CD4-positive, alpha-beta T cell treated with Interleukin-17A for 1 hour (primary cell): ENCODE results near the gene ZNF692.

ENCODE experiments used
- DNase-seq: peaks from one replicate; pipeline ENCODE4 v3.0.0-alpha.2; 2020

Gene ZNF692

DNA sequence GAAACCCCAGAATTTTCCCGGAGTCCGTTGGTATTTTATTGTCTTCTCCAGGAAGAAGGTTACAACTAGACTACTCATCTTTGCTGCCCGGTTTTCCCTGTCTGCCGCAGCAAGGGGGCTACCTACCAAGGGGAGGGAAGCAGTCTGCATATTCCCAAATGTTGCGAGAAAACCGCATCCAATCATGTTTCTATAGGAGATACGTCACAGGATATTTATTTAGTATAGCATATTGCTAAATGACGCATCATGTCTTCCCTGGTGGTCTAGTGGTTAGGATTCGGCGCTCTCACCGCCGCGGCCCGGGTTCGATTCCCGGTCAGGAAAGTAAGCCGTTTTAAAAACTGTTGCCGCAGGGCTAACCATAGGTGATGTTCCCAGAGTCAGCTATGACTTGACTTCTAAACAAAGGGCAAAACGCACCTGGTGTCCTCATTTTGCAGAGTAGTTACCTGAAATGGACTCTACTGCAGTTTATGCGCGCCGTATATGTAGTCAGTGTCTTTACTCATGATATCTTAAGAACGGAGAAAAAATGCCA is 15.2 kb upstream of the ZNF692 start:
- DNase-seq, result peak; percentile 92

DNA sequence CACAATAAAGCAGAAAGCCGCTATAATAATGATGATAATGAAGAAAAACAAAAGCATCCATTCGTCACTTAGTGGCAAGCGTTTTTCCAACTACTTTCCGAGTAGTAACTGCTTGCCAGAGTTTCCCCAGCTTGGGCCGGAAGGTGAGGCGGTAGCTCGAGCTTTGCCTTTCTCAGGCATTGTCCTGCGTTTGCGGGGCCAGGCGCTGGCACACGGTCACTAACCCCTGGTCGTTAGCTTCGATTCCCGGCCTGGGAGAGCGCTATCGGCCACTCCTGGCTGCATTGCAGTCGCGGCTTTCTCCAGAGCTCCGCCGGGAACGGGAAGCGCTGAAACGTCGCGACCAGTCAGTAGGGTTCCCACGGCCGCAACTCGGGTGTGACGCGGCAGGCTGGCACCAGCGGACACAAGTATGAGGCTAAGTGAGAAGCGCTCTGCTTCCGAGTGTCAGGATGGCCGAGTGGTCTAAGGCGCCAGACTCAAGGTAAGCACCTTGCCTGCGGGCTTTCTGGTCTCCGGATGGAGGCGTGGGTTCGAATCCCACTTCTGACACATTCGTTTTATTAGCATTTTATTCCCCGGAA is 14.6 kb upstream of the ZNF692 start:
- peak; percentile 95 for DNase-seq

DNA sequence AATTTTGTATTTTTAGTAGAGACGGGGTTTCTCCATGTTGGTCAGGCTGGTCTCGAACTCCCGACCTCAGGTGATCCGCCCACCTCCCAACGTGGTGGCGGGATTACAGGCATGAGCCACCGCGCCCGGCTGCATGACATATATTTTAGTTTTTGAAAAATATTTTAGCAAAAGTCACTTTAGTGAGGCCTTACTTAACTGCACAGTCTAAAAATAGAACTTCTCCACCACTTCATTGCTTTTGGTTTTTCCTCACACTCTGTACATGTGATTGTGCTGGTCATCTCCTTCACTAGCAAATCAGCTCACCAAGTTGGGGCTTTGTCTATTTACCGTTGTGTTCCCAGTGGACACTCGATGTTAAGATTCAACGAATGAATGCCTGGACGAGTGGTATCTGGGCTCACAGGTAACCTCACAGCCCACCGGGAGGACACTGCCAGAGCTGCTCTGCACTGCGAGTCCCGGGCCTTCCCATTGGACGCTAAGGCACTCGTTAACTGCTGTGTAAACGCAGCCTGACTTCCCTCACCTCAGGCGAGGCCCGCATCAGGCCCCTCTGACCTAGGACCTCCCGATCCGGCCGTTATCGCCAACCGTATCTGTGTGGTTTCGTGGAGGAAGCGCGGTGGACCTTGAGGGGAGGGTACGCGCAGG is 14.0 kb upstream of the ZNF692 start:
- peak; percentile 52 for DNase-seq

DNA sequence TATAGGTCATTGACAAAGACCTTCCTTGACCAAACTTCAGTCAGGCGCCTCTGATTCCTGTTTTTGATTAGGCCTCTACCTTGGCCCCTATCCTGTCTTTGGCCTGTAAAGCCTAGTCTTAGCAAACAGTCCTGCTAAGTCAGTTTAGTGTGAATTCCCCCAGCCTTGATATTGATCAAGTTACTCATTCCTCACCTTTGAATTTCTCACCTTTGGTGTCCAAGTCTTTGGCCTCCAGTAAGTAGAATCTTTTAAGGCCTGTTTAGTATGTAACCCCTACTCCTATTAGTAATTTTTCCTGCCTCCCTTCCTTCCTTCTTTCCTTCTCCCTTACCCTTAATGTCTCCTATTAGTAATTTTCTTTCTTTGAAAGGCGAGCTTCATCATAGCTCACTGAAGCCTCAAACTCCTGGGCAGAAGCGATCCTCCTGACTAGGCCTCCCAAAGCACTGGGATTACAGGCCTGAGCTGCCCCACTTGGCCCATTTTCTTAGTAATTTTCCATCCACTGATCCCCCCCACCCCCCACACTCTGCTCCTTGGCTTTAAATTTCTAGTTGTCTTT is 13.0 kb upstream of the ZNF692 start:
- no peak for DNase-seq

DNA sequence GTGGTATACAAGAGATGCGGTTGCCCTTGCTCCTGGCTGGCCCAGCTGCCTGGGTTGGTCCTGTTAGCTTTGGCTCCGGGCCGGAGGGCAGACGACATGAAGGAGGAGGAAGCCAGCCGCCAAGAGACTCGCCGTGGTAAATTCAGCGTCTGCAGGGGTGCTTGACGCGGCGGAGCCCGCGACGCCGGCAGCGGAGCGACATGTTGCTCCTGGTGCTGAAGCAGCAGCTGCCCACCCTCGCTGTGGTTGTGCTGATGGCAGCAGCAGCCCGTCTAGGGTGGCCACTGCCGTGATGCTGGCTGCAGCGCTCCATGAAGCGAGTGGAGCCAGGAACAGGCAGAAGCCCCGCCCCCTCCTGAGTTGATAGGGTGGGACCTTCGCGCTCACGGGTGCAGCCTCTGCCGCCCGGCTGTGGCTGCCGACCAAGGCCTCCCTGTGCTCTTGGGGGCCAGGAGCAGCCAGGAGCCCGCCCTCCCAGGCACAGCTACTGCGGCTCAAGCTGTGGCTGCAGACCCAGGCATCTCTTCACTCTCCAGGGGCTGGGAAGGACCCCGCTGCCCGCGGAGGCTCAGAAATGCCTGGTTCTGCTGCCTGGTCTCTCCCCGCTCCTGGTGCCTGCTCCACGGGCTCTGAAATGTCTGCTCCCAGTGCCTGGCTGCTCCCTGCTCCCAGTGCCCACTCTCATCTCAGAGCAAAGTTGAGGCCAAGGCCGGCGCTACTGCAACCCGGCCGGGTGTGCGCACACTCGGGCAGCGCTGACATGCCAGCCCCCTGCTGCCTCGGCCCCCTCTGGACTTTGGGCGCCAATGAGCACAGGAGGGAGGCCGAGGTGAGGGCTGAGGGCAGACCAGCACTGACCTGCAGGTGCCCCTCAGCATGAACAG is 4.4 kb upstream of the ZNF692 start:
- peak; percentile 84 for DNase-seq

DNA sequence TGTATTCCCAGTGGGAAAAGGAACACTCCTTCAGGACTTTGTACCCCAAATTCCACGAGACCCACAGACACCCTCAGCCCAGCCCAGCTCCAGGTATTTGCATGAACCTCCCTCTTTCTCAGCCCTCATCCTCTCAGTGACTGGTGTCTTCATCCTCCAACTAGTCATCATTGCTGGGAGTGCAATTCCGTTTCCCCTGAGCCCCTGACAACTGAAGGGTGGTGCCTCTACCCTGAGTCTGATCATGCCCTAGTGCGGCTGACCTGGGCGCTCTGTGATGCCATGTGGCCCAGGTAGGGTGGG is 3.8 kb upstream of the ZNF692 start:
- no peak for DNase-seq

DNA sequence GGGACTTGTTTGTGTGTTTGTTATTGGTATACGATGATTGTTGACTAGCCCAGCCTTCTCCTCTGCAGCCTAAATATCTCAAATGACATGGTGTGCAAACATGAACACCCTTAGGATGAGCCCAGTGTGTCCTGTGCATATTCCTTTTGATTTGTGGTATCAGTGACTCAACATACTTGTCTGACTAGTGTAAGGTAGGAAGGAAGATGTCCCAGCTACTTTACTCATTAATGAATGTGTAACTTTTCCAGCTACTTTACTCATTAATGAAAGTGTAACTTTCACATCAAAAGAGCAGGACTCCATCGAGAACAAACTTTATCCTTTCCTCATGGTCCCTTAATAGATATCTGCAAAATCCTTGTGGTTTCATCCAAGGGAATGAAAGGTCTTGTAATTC is 2.7 kb upstream of the ZNF692 start:
- DNase-seq, result no peak

DNA sequence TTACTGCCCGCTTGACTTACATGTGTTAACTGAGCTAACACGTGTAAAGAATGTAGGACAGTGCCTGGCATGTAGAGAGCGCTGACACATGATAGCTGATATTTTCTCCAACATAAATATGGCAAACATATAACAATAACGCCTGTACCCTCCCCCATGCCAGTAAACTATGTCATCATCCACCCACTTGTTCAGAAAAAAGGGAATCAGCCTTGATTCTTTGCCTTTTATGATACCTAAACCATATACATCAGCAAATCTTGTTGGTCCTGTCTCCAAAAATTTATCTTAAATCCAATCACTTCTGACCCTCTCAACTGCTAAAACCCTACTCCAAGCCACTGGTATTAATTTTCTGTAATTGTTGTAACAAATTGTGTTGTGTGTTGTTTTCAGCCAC is 1.1 kb upstream of the ZNF692 start:
- DNase-seq, result no peak

DNA sequence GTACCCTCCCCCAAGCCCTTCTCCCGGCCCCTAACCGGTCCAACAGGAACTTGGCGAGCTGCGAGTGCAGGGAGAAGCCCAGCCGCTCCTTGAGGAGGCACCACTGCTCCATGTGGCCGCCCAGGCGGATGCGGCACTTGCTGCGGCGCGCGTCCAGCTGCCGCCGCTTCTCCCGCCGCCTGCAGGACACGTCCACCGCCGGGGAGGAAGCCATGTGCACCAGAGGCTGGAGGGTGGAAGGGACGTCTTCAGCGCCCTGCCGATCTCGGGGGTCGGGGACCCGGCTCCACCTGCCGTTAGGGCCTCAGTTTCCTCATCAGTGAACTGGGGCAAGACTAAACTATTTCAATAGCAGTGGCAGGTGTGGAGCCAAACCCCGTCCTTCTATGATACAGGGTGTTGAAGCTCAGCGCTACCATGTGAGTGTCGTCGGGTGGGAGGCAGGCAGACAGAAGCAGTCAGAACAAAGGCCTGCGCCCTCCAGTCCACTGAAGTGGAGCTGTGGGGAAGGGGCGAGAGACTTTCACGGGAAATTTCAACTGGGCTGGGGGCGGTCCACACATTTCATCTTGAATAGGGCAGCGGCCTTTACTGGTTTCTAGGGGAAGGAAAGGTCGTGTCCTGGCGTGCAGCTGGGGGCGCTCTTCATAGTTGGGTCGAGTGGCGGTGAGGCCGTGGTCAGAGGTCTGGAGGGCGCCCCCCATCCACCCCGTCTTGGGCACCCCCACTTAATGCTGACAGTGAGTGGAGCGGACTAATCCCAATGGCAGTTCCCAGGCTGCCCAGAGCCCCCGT is 592 bp downstream of the ZNF692 start:
- peak; percentile 20 for DNase-seq

DNA sequence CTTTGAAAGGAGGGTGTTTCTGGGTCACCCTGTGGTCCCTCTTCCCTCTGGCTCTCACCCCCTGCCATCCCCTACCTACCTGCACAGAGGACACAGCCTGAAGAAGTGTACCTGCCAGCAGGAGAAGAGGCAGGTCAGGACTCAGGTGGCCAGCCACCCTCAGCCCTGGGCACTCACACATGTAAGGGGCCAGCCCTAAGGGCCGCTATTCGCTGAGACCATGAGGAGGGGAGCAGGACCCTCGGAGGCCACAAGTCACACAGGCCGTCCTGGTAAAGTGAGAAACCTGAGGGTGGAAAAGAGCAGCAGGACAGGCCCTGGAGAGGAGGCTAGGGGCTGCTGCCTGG is 1.2 kb downstream of the ZNF692 start:
- no peak for DNase-seq

DNA sequence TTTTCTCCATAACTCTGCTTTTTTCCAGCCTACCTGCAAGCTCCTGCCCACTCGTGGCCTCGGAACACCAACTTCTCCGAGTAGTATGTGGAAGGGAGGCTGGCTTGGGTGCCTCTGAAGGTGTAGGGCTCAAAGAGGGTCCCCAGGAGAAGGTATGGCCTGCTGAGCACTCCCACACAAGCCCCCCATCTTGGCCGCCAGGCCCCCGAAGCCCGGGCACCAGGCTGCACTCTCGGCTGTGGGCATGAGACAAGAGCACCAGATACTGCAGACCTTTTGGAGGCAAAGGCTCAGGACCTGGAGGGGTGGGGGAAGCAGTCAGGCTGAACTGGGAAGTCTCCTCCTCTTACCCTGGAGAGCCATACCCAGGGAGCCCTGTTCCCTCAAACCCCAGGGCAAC is 1.7 kb downstream of the ZNF692 start:
- no peak for DNase-seq

DNA sequence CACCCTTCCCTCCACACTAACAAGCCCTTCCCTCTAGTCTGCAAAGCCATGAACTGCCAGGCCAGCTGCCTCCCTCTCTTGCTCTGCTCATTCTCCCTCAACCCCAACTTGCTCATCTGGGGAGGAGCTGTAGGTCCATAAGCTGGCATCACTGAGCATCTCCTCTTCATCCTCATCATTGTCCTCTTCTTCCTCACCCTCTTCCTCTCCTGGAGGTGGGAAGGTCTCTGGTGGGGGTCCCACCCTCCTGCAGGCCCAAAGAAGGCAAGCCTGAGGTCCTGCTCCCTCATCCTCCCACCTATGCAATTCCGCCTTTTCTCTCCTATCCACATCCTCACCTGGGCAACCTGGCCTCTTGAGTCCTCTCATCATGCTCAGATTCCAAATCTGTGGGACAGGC is 2.7 kb downstream of the ZNF692 start:
- DNase-seq, result no peak

DNA sequence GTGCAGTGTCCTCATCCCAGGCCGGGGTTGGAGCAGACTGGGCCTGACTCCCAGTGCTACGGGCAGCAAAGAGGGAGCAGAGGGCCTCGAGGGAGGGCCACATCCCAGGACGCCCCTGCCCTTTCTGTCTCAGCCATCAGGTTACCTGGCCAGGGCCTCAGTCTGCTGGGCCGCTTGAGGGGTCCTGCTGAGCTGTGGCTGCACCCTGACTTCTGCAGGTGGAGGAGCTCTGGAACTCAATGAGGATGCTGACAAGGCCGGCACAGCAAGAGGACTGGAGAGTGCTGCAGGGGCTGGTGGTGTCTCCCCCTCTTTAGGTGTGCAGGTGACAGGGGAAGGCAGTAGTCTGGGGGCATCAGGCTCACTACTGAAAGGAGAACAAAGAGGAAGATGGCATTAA is 3.3 kb downstream of the ZNF692 start:
- DNase-seq, result no peak

DNA sequence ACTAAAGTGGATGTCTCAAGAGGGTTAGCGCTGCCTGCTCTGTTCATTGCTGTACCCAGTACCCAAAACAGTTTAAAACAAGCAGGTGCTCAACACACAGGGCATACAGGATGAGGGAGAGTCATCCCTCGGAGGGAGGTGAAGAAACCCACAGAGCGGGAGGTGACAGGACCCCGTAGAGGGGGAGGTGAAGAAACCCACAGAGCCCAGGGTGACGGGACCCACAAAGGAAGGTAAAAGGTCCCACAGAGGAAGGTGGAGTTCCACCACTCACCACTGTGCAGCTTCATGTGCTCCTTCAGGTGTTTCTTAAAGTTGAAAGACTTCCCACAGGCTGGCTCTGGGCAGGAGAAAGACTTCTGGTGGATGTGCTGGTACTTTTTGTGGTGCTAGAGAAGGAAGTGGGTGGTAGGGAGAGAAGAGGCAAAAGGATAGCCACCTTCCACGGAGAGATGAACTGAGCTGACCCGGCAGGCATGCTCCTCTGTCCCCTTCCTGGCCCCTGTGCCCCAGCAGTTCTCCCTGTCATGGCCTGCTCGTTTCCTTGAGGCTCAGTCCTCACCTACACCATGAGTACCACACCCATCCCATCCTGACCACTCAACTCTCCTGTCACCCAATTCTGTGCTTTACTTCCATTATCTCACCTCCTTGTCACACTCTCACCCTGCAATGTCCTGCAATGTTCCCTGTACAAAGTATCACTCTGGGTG is 5.1 kb downstream of the ZNF692 start:
- DNase-seq, result peak; percentile 62

DNA sequence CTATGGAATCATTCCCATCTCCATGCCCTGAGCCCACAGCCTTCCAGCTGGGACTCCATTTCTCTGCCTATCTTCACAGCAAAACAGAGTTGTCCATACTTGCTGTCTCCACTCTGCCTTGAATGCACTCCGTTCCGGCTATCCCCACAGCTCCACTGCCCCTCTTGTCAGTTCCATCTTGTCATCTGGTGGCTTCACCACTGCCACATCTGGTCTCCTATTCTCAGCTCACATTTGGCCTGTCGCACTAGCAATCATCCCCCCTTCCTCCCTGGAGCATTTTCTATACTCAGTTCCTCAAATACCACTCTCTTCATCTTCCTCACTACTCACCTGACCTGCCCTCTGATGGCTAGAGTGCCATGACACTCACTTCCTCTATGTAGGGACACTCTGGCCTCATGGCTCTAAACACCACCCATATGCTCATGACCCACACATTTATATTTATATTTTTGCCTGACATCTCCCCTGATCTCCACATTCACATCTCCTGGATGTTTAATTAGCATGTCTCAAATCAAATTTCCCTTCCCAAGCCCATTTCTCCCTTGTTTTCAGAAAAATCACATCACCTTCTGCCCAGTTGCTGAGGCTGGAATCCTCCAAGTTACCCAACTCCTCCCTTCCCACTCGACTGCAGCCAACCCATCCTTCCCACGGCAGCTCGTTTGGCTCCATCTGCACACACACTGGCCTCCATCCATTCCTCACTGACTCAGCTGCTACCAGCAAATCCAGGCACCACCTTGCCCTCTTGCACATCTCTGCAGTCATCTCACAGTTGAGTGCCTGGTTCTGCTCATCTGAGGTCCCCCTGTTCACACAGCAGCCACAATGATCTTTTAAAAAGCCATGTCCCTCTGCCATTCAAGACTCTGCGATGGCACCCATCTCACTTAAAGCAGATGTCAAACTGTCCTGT is 6.1 kb downstream of the ZNF692 start:
- DNase-seq, result no peak

DNA sequence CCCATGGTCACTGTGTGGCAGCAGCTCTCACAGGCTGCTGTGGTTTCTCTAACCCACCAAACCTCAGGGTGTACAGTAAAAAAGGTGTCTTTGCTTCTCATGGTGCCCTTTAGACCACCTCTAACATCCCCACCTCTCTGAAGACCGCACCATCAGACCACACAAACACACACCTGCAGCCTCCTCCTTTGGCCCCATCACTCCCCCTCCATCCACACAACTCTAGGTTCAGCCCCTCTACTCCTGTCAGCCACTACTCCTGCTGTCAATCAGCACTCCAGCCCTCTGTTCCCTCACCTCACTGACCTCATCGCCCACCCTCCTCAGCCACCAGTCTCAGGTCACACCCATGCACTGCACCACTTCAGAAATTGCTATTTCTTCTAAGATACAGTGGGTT is 7.5 kb downstream of the ZNF692 start:
- no peak for DNase-seq

DNA sequence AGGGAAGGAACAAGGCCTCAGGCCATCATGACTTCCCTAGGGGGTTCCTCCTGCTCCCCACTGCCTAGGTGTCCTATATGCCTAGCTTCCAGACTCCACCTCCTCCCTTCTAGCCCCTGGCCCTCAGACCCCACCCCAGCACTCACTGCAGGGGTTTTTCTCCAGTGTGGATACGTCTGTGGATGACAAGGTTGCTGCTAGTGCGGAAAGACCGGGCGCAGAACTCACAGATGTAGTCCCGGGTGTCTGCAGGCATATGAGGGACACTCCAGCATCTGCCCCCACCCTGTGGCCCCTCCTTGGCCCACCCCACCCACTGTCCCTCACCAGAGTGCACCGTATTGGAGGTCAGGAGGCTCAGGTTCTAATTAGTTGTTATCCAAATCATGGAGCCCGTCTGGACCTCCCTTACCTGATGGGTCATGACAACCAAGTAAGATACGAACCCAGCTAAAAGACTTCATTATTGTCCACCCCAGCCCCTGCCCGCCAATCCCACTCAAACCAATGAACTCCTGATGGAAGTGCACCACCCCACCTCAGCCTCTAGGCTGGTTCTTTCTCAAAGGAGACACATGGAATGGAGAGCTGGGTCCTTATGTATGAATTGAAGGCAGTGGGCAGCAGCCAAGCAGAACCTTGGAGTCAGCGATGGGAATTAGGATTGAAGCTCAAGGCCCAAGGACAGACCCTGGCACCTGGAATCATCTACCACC is 8.2 kb downstream of the ZNF692 start:
- DNase-seq, result no peak

DNA sequence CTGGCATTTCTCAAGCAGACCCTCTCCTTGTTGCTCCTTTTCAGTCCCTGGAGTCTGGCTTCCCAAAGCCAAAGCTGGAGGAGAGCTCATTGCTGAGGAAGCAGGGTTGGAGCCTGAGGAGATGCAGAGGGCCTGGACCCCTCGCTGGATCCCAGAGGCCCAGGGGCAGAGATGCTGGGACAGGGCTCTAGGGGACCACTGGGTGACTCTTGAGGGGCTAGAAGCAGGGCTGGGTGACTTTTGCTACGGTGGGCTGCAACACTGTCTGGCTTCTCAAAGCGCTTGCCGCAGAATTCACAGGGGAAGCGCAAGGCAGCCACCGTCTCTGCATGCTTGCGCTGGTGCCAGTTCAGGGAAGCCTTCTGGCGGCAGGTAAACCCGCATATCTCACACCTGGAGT is 8.8 kb downstream of the ZNF692 start:
- DNase-seq, result no peak

DNA sequence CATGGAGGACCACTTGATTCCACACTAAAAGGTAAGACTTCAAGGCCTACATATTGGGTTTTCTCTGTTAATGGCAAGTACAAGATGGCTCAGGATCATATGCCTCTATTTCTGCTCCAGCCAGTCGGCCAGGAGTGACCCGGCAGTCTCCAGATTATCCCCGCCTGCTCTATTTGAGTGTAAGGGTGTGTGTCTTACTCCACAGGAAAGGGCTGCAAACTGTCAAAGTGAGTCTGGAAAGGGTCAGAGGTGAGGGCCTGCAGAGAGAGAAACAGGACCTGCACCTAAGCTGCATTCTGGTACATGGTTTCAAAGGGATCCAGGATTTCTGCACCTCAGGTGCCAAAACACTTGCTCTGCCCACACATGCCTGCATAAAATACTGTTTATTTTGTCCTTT is 9.2 kb downstream of the ZNF692 start:
- no peak for DNase-seq

DNA sequence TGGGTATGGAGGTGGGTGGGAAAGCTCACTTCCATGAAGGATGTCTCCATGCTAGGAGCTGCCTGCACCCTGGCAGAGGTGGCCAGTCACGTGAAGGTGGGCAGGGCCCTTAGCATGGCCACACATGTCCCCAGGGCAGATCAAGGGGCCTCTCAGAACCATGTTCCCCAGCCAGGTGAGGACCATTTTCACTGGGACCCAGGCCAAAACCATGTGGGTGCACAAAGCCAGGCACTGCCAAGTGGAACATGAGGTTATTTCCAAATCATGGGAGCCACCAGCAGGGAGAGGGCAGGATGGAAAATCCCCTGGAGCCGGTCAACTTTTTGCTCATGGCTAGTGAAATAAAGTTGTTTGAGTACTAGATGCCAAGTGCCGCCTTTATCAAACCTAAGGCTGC is 9.7 kb downstream of the ZNF692 start:
- no peak for DNase-seq

DNA sequence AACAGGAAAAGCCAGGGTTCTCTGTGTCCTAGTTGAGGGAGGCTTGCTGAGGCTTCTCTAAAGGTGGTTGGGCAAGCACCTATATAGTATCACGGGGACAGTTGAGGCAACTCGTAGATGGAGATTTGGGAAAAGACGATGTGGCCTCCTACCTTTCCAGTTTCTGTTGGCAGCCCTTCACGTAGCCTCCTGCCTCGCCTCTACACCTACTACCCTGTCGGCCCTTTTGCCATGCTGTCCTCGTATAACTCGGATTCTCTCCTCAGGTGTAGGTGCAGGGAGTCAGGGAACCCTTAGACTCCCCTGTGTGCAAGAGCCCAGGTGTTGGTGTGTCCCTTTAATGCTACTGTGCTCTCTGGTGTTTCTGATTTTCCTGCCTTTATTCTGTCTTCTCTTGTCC is 10.3 kb downstream of the ZNF692 start:
- DNase-seq, result no peak
